AG10803 (cell line): ENCODE data around the gene ZNF503.

Experiments used
- DNase-seq: peaks from one replicate; pipeline ENCODE4 v3.0.0; 2010; ENCODE audit warnings: low read depth
- H3K4me3 ChIP-seq: 2 replicates; pipeline ENCODE4 v1.5.1; 2011; ENCODE audit warnings: mild to moderate bottlenecking, low read length, control low read depth
- CTCF ChIP-seq: conservative IDR thresholded peaks from 2 replicates; pipeline ENCODE4 v1.5.1; 2011; ENCODE audit warnings: mild to moderate bottlenecking, low read length, control low read depth, inconsistent platforms

Gene ZNF503

GRCh38 chr10:75401569-75402485, at the start of gene ZNF503:
Gene ZNF503 (minus strand): TSS chr10:75401764. CDS start chr10:75401419, 345 bp downstream.
- DNase-seq, result peak; percentile 99
- peak within 1 kb of the TSS; percentile 99 for H3K4me3 ChIP-seq
- TF ChIP-seq CTCF, result peak; percentile 35

- TF ChIP-seq CTCF, result no peak
- no peak for DNase-seq
- H3K4me3 ChIP-seq, result no peak overlapping the region
Measured at GRCh38 chr10:75450644-75451640, 49.4 kb upstream of the ZNF503 start.

- no peak overlapping the region for H3K4me3 ChIP-seq
- no peak for DNase-seq
- TF ChIP-seq CTCF, result no peak
Measured at GRCh38 chr10:75450075-75450445, 48.5 kb upstream of the ZNF503 start.

GRCh38 chr10:75449382-75450074, 48.0 kb upstream of the ZNF503 start:
- H3K4me3 ChIP-seq, result no peak overlapping the region
- no peak for TF ChIP-seq CTCF
- no peak for DNase-seq

GRCh38 chr10:75448166-75448565, 46.6 kb upstream of the ZNF503 start:
- no peak for DNase-seq
- H3K4me3 ChIP-seq, result no peak overlapping the region
- no peak for TF ChIP-seq CTCF

- DNase-seq, result no peak
- no peak for TF ChIP-seq CTCF
- no peak overlapping the region for H3K4me3 ChIP-seq
Measured at GRCh38 chr10:75446508-75446907, 44.9 kb upstream of the ZNF503 start.
